Natural killer cell (primary cell): Measurements from ENCODE around the gene LRRC47. TPM values are rescaled to one million over a fixed set of nuclear protein-coding genes. Genes with fewer than 3 reads are reported as not detected.

Source experiments
- ATAC-seq, 3 donors: fragments of 150-1000 bp in 2 of 3; fragments of 200-7000 bp in 1 of 3; cut with Tn5 transposase; 1 replicate in 1 of 3; 2 replicates in 2 of 3; pipeline ENCODE4 v1.10.0; 2021; ENCODE audit warnings: mild to moderate bottlenecking in 2 of 3, moderate library complexity in 2 of 3
- DNase-seq, 2 donors: peaks; one replicate each; pipeline versions ENCODE4 v3.0.0 to v3.0.0-alpha.2; 2013 to 2021; ENCODE audit warnings: mixed read lengths in 1 of 2
- H3K27ac ChIP-seq: one replicate; pipeline ENCODE4 v1.5.1; 2013; ENCODE audit warnings: mild to moderate bottlenecking, low read length
- H3K27me3 ChIP-seq: one replicate; pipeline ENCODE4 v1.6.1; 2013; ENCODE audit warnings: low read length; ENCODE audit not compliant: control insufficient read depth, insufficient read depth
- H3K36me3 ChIP-seq: one replicate; pipeline ENCODE4 v1.6.1; 2013; ENCODE audit warnings: low read length; ENCODE audit not compliant: control insufficient read depth, insufficient read depth
- H3K4me1 ChIP-seq: one replicate; pipeline ENCODE4 v1.6.1; 2013; ENCODE audit warnings: low read length; ENCODE audit not compliant: control insufficient read depth, insufficient read depth
- H3K4me3 ChIP-seq: one replicate; pipeline ENCODE4 v1.5.1; 2013; ENCODE audit warnings: low read length
- H3K9me3 ChIP-seq: one replicate; pipeline ENCODE4 v1.6.1; 2013; ENCODE audit warnings: low read length; ENCODE audit not compliant: control insufficient read depth, insufficient read depth
- H3K27ac Mint-ChIP-seq, 2 donors: one replicate each; pipeline ENCODE4 v1.8.0; 2022; ENCODE audit warnings: mild to moderate bottlenecking in 2 of 2, mixed read lengths in 2 of 2, moderate library complexity in 1 of 2
- H3K27me3 Mint-ChIP-seq, 2 donors: one replicate each; pipeline ENCODE4 v1.8.0; 2022; ENCODE audit warnings: low read depth in 2 of 2, mixed read lengths in 2 of 2
- H3K36me3 Mint-ChIP-seq: one replicate; pipeline ENCODE4 v1.8.0; 2022; ENCODE audit warnings: mixed read lengths
- H3K4me1 Mint-ChIP-seq, 2 donors: one replicate each; pipeline ENCODE4 v1.8.0; 2022; ENCODE audit warnings: mixed read lengths in 2 of 2
- H3K4me3 Mint-ChIP-seq: one replicate; pipeline ENCODE4 v1.8.0; 2022; ENCODE audit warnings: mild to moderate bottlenecking, moderate library complexity, mixed read lengths
- H3K9me3 Mint-ChIP-seq, 2 donors: one replicate each; pipeline ENCODE4 v1.8.0; 2022; ENCODE audit warnings: mixed read lengths in 2 of 2
- CTCF ChIP-seq: fragments of 200-600 bp; IDR thresholded peaks from one replicate; pipeline ENCODE4 v1.8.0; 2022; ENCODE audit warnings: antibody characterized with exemption
- WGBS: methylation state at CpG from one replicate; pipeline ENCODE4 v1.1.7; 2013; ENCODE audit warnings: missing lambda C conversion rate; ENCODE audit not compliant: insufficient coverage; 5-methylcytosine and 5-hydroxymethylcytosine counted together
- intact Hi-C: fragments of 100-400 bp; cut with micrococcal nuclease; formaldehyde crosslinking; loops from one replicate; pipeline ENCODE4 v1.14.2; 2022
- total RNA-seq, 4 donors: library from RNA; stranded (reverse); fragments of 120-200 nt in 1 of 4; gene quantifications; one replicate each; pipeline versions ENCODE4 v1.2.3 to v1.2.4, GENCODE V29; 2013 to 2022

Gene LRRC47
- total RNA-seq, 3 donors from 2014 or later (not counting 1 experiment from before 2014, with no cell fraction given) = 33.5 to 49.8 (median 45.2) TPM

DNA sequence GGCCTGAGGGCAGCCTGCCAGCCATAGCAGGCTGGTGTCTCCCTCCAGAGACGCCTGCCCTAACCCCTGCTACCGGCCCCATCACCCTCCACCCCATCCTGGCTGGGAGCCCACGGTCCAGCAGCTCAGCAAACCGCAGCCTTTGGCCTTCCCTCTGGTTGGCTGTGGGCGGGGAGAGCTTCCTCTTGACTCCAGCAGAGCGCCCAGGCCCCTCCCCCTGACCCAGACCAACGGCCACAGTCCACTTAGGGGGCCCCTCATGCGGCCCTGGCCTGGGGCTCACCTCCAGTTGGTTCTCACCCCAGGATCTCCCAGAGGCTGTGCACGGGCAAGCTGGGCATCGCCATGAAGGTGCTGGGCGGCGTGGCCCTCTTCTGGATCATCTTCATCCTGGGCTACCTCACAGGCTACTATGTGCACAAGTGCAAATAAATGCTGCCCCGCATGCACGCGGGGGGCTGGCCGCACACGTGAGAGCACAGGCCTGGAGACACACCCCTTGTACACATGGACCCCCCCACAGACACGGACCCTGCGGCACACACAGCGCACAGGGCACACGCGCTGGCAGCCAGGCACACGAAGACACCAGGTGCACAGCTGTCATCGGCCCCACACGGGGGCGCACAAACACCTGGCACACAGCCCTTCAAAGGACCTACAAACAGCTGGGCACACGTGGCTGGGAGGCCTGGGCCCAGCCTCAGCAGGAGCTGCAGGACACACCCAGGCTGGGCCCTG, 20.6 kb downstream of the LRRC47 start:
- DNase-seq (peak in 1 of 2 donors; percentile 78), ATAC-seq (no peak)
- Mint-ChIP-seq H3K4me1 (peaks cover 0 to 14% of the 10 kb centered on the region in 2 donors), H3K27ac (peak overlapping the region in 1 of 2 donors; percentile 27), H3K9me3 (no peaks in the 10 kb centered on the region), H3K4me3 (no peak overlapping the region), H3K27me3 (no peaks in the 10 kb centered on the region), H3K36me3 (peaks cover 7% of the 10 kb centered on the region)
- Histone ChIP-seq H3K4me3 (no peak overlapping the region), H3K27ac (no peak overlapping the region), H3K4me1 (peaks cover 31% of the 10 kb centered on the region), H3K36me3 (peaks cover 17% of the 10 kb centered on the region), H3K9me3 (no peaks in the 10 kb centered on the region), H3K27me3 (no peaks in the 10 kb centered on the region)
- TF ChIP-seq CTCF = no peak
- 31% methylated on average over 27 of the region's 27 CpGs for WGBS
- intact Hi-C loops = no loop called here

DNA sequence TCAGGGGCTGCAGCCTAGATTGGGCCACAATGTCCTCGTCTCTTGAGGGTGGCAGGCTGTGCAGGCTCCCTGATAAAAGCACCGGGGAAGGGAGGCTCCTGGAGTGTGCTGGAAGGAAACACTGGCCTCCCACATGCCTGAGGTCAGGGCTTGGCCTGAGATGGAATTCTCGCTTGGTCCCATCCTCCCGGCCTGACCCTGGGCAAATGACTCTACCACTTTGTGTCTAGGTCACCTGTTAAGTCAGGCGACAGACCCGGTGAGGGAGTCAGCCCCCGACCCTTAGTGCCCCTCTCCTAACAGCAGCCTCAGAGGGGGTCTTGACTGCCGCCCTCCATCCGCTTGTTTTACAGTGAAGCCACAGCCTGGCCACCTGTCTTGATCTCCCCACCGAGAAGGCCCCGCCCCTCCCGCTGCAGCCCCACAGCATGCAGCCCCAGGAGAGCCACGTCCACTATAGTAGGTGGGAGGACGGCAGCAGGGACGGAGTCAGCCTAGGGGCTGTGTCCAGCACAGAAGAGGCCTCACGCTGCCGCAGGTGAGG, 21.3 kb downstream of the LRRC47 start:
- H3K27me3 Mint-ChIP-seq = no peaks in the 10 kb centered on the region
- Histone ChIP-seq H3K9me3 (no peaks in the 10 kb centered on the region), H3K36me3 (peaks cover 10% of the 10 kb centered on the region), H3K4me3 (no peak overlapping the region), H3K27ac (no peak overlapping the region), H3K4me1 (peaks cover 31% of the 10 kb centered on the region), H3K27me3 (no peaks in the 10 kb centered on the region)
- no peak for TF ChIP-seq CTCF
- peaks cover 0 to 16% of the 10 kb centered on the region in 2 donors for H3K4me1 Mint-ChIP-seq
- peaks cover 3% of the 10 kb centered on the region for H3K36me3 Mint-ChIP-seq
- ATAC-seq = no peak
- no peak for DNase-seq
- no peaks in the 10 kb centered on the region for H3K9me3 Mint-ChIP-seq
- WGBS = 57% methylated on average over 17 of the region's 17 CpGs
- H3K27ac Mint-ChIP-seq = peak overlapping the region in 1 of 2 donors; percentile 27
- H3K4me3 Mint-ChIP-seq = no peak overlapping the region
- intact Hi-C loops = loop anchor here (5.0 kb wide), 1 partner anchor 127 kb away; the partner anchor contains the start of gene C1orf174

GRCh38 chr1:3774276-3774945, 21.9 kb downstream of the LRRC47 start:
- Mint-ChIP-seq H3K27me3 (no peaks in the 10 kb centered on the region), H3K4me3 (no peak overlapping the region), H3K9me3 (no peaks in the 10 kb centered on the region), H3K27ac (no peak overlapping the region), H3K4me1 (peaks cover 0 to 16% of the 10 kb centered on the region in 2 donors), H3K36me3 (no peaks in the 10 kb centered on the region)
- no peak for DNase-seq
- no peak for TF ChIP-seq CTCF
- Histone ChIP-seq H3K36me3 (peaks cover 5% of the 10 kb centered on the region), H3K4me1 (peaks cover 31% of the 10 kb centered on the region), H3K27ac (no peak overlapping the region), H3K4me3 (no peak overlapping the region), H3K9me3 (no peaks in the 10 kb centered on the region), H3K27me3 (no peaks in the 10 kb centered on the region)
- WGBS = 87% methylated on average over 16 of the region's 19 CpGs
- ATAC-seq = no peak
- intact Hi-C loops = loop anchor here (5.0 kb wide), 1 partner anchor 128 kb away; the partner anchor contains the start of gene C1orf174
